K562 (cell line): ENCODE measurements around the gene USP9Y. TPM values are rescaled to one million over a fixed set of nuclear protein-coding genes. Genes with fewer than 3 reads are reported as not detected.

Experiments
- ATAC-seq: fragments of 200-7000 bp; cut with Tn5 transposase; 3 replicates; pipeline ENCODE4 v1.9.1; 2020; ENCODE audit warnings: moderate library complexity
- BruUV-seq: library from RNA; stranded (reverse); fragments of 400-500 nt; replicated peaks from 2 replicates; lab custom pipeline; 2021; lab: Mats Ljungman, UMichigan
- CTCF ChIA-PET: fragments of 300-600 bp; formaldehyde crosslinking; extraction: SDS; loops from one replicate; lab custom pipeline; 2021; ENCODE audit warnings: low intra/inter-chr PET ratio; lab: Yijun Ruan, JAX
- POLR2A ChIA-PET: fragments of 300-600, 350-650 bp; sonication (Branson Sonifier 250); formaldehyde crosslinking; extraction: SDS; loops from one replicate; lab custom pipeline; 2021; ENCODE audit warnings: antibody characterized with exemption, inconsistent platforms; lab: Yijun Ruan, JAX
- DNase-seq, 4 experiments: peaks; one replicate each; pipeline versions ENCODE4 v3.0.0 to v3.0.0-alpha.2; 2011 to 2018; ENCODE audit warnings: low spot score in 3 of 4, mixed read lengths in 3 of 4; ENCODE audit errors: extremely low read depth in 1 of 4
- FAIRE-seq: peaks from 2 replicates; lab custom pipeline; 2011; peaks lifted over from hg19 to GRCh38; lab: Jason Lieb, UNC
- H2AFZ ChIP-seq: 2 replicates; pipeline ENCODE4 v1.6.0; 2011; ENCODE audit warnings: low read depth, low read length, control low read depth, inconsistent platforms
- H3K27ac ChIP-seq: fragments of 200-600 bp; 3 replicates; pipeline ENCODE4 v1.8.0; 2011; ENCODE audit warnings: low read depth, mild to moderate bottlenecking, control low read depth, inconsistent platforms, low read length, moderate library complexity, mixed read lengths; ENCODE audit errors: extremely low read depth
- H3K27me3 ChIP-seq, 2 experiments: fragments of 300-600 bp in 1 of 2; 2 replicates in 1 of 2; 3 replicates in 1 of 2; pipeline versions ENCODE4 v1.6.0 to v1.8.0; 2011; ENCODE audit warnings: inconsistent platforms in 2 of 2, low read length in 2 of 2, mild to moderate bottlenecking in 1 of 2, mixed read lengths in 1 of 2, moderate library complexity in 1 of 2; ENCODE audit not compliant: control insufficient read depth in 2 of 2, insufficient read depth in 2 of 2
- H3K36me3 ChIP-seq: fragments of 300-600 bp; 3 replicates; pipeline ENCODE4 v1.8.0; 2011; ENCODE audit warnings: mild to moderate bottlenecking, low read length, inconsistent platforms; ENCODE audit not compliant: control insufficient read depth, insufficient read depth
- H3K4me1 ChIP-seq, 2 experiments: fragments of 200-600 bp in 1 of 2; replicated peaks in 1 of 2; 2 replicates in 1 of 2; 3 replicates in 1 of 2; pipeline versions ENCODE4 v1.5.1 to v1.8.0; 2011; ENCODE audit warnings: inconsistent platforms in 2 of 2, low read length in 2 of 2, mild to moderate bottlenecking in 1 of 2, mixed read lengths in 1 of 2, moderate library complexity in 1 of 2; ENCODE audit not compliant: control insufficient read depth in 2 of 2, insufficient read depth in 2 of 2
- H3K4me2 ChIP-seq: 2 replicates; pipeline ENCODE4 v1.6.1; 2011; ENCODE audit warnings: low read length, control low read depth, inconsistent platforms, mixed read lengths; ENCODE audit not compliant: insufficient read depth
- H3K4me3 ChIP-seq: fragments of 200-600 bp; sonication (generic), shearing (Covaris generic); 2 replicates; pipeline ENCODE4 v1.5.1; 2016; ENCODE audit warnings: control low read depth, inconsistent platforms
- H3K79me2 ChIP-seq: fragments of 200-600 bp; 3 replicates; pipeline ENCODE4 v1.8.0; 2011; ENCODE audit warnings: low read length, inconsistent platforms; ENCODE audit not compliant: control insufficient read depth, insufficient read depth
- H3K9ac ChIP-seq, 2 experiments: 2 replicates each; pipeline versions ENCODE4 v1.6.0 to v1.6.1; 2011; ENCODE audit warnings: low read depth in 2 of 2, low read length in 2 of 2, control low read depth in 1 of 2, inconsistent platforms in 1 of 2, mild to moderate bottlenecking in 1 of 2, mixed read lengths in 1 of 2; ENCODE audit not compliant: insufficient read depth in 1 of 2
- H3K9me1 ChIP-seq: one replicate; pipeline ENCODE4 v1.6.0; 2011; ENCODE audit warnings: inconsistent platforms, mild to moderate bottlenecking, low read length, moderate library complexity; ENCODE audit not compliant: control insufficient read depth, insufficient read depth
- H3K9me3 ChIP-seq: replicated peaks from 2 replicates; pipeline ENCODE4 v1.5.1; 2011; ENCODE audit warnings: low read depth, low read length, inconsistent platforms; ENCODE audit not compliant: control insufficient read depth, insufficient read depth
- H4K20me1 ChIP-seq: replicated peaks from 2 replicates; pipeline ENCODE4 v1.6.1; 2011; ENCODE audit warnings: low read length, inconsistent platforms, mixed read lengths; ENCODE audit not compliant: control insufficient read depth, insufficient read depth
- ASH1L ChIP-seq: fragments of 450-650 bp; IDR thresholded peaks from 2 replicates; pipeline ENCODE4 v1.6.1; 2018; ENCODE audit warnings: borderline replicate concordance, mild to moderate bottlenecking, low read depth; ENCODE audit not compliant: partially characterized antibody
- CHCHD3 ChIP-seq: fragments of 250-450 bp; sonication (Bioruptor Pico); IDR thresholded peaks from 2 replicates; pipeline ENCODE4 v2.1.2; 2022; ENCODE audit warnings: mild to moderate bottlenecking
- DMBX1 ChIP-seq: fragments of 250-450 bp; sonication (Bioruptor Pico); IDR thresholded peaks from 2 replicates; pipeline ENCODE4 v1.8.0; 2022; ENCODE audit warnings: inconsistent platforms, mild to moderate bottlenecking, moderate library complexity, borderline replicate concordance
- FOXJ3 ChIP-seq: sonication (generic); formaldehyde crosslinking; IDR thresholded peaks from 2 replicates; pipeline ENCODE4 v1.4.0; 2020; ENCODE audit warnings: mild to moderate bottlenecking, missing genetic modification reagents
- FOXO4 ChIP-seq: fragments of 450-650 bp; formaldehyde crosslinking; IDR thresholded peaks from 2 replicates; pipeline ENCODE4 v1.4.0; 2020; ENCODE audit warnings: mild to moderate bottlenecking, moderate library complexity
- HDGF ChIP-seq: fragments of 450-650 bp; IDR thresholded peaks from 2 replicates; pipeline ENCODE4 v1.6.1; 2016
- HMGXB4 ChIP-seq: sonication (generic); formaldehyde crosslinking; IDR thresholded peaks from 2 replicates; pipeline ENCODE4 v1.8.1; 2023; ENCODE audit warnings: mild to moderate bottlenecking, missing genetic modification reagents
- JUND ChIP-seq, 2 experiments: IDR thresholded peaks; 2 replicates in 1 of 2; 3 replicates in 1 of 2; pipeline ENCODE4 v1.6.1; 2011; ENCODE audit warnings: borderline replicate concordance in 2 of 2, low read depth in 2 of 2, low read length in 2 of 2, improper control_type of control experiment in 1 of 2, missing biosample characterization in 1 of 2, missing genetic modification characterization in 1 of 2, missing genetic modification reagents in 1 of 2
- MXD1 ChIP-seq: fragments of 250-450 bp; sonication (Bioruptor Pico); IDR thresholded peaks from 2 replicates; pipeline ENCODE4 v1.8.0; 2021; ENCODE audit warnings: borderline replicate concordance, mild to moderate bottlenecking, moderate library complexity; ENCODE audit not compliant: poor library complexity, severe bottlenecking
- NFRKB ChIP-seq: fragments of 450-650 bp; IDR thresholded peaks from 2 replicates; pipeline ENCODE4 v1.6.1; 2016; ENCODE audit warnings: low read depth
- THRB ChIP-seq: fragments of 450-650 bp; formaldehyde crosslinking; conservative IDR thresholded peaks from 2 replicates; pipeline ENCODE4 v1.4.0; 2022; ENCODE audit warnings: mild to moderate bottlenecking, missing genetic modification characterization
- ZBTB17 ChIP-seq: fragments of 450-650 bp; formaldehyde crosslinking; IDR thresholded peaks from 2 replicates; pipeline ENCODE4 v1.4.0; 2020; ENCODE audit warnings: mild to moderate bottlenecking
- ZKSCAN8 ChIP-seq: fragments of 200-800 bp; sonication (Bioruptor generic); IDR thresholded peaks from 2 replicates; pipeline ENCODE4 v1.6.1; 2016; ENCODE audit warnings: missing genetic modification characterization, missing compliant biosample characterization
- ZNF23 ChIP-seq: fragments of 250-450 bp; sonication (Bioruptor Pico); IDR thresholded peaks from 2 replicates; pipeline ENCODE4 v1.4.0; 2020; ENCODE audit warnings: mild to moderate bottlenecking
- ZNF512 ChIP-seq: IDR thresholded peaks from 2 replicates; pipeline ENCODE4 v1.6.1; 2016; ENCODE audit warnings: missing genetic modification characterization, missing compliant biosample characterization
- ZNF586 ChIP-seq: fragments of 450-650 bp; formaldehyde crosslinking; conservative IDR thresholded peaks from 2 replicates; pipeline ENCODE4 v1.4.0; 2020; ENCODE audit warnings: mild to moderate bottlenecking, moderate library complexity
- ZNF780A ChIP-seq: fragments of 250-450 bp; sonication (Bioruptor Pico); IDR thresholded peaks from 2 replicates; pipeline ENCODE4 v1.5.0; 2021; ENCODE audit warnings: mild to moderate bottlenecking
- WGBS: fragments of 100-300 bp; shearing (Covaris generic); methylation state at CpG from one replicate; pipeline ENCODE4 v1.1.6; 2016; ENCODE audit warnings: low coverage, mixed read lengths; ENCODE audit not compliant: insufficient coverage; ENCODE audit errors: missing lambda C conversion rate; 5-methylcytosine and 5-hydroxymethylcytosine counted together
- in situ Hi-C: fragments of 300-500 bp; cut with MboI; formaldehyde crosslinking; loops from 4 replicates; pipeline ENCODE4 v1.15.0; 2018; ENCODE audit warnings: inconsistent platforms, mixed read lengths
- intact Hi-C: fragments of 100-400 bp; cut with micrococcal nuclease; formaldehyde crosslinking; loops from 2 replicates; pipeline ENCODE4 v1.14.2; 2022
- polyA plus RNA-seq, 8 experiments: library from polyadenylated mRNA; depleted of rRNA in 4 of 8; stranded (reverse) in 5 of 8; unstranded in 3 of 8; fragments of >200 nt; fragmentation: Nextera tagmentation in 2 of 8; fragmentation: Illumina TruSeq in 1 of 8; extraction: Ambion mirVana in 2 of 8; extraction: Trizol in 1 of 8; gene quantifications; 2 replicates each; pipeline versions ENCODE4 v1.2.1 to v1.2.3, GENCODE V29; 2011 to 2014; ENCODE audit warnings: inconsistent platforms in 1 of 8, missing spikeins in 1 of 8
- total RNA-seq, 7 experiments: library from RNA; depleted of rRNA in 6 of 7; stranded (reverse); fragments of >200 nt in 6 of 7; fragmentation: Illumina TruSeq in 2 of 7; extraction: Trizol in 2 of 7; gene quantifications; 2 replicates each; pipeline versions ENCODE4 v1.2.1 to v1.2.3, GENCODE V29; 2011 to 2021; ENCODE audit warnings: low replicate concordance in 1 of 7

The USP9Y gene
- total and polyA plus RNA-seq, 9 of the 15 experiments (the other 6 are each of a cell fraction or from before 2014, with no cell fraction given), result 0.13 TPM; not detected in 8

DNA sequence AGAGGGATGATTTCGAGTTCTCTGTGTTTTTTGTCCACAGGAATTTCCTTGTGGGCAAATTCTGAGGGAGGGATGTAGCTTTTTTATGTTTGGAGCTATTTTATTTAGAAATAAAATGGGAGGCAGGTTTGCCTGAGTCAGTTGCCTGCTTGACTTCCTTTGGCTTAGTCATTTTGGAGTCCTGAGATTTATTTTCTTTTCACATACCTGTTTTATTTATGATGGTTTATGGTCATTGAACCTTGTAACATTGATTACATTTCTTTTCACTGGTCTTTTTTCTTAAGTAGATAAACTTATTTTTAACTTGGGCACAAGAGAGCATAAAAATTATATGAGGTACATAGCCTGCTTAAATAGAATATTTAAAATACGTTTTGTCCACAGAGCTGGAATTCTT is 12.7 kb upstream of the USP9Y start:
- ATAC-seq, result no peak
- ChIA-PET CTCF (no interaction called here), POLR2A (no interaction called here)
- intact Hi-C loops (no loop called here), in situ Hi-C loops (no loop called here)
- H2AFZ ChIP-seq, result no peak overlapping the region
- no peak overlapping the region for H3K4me3 ChIP-seq
- H3K4me1 ChIP-seq, result no peaks in the 10 kb centered on the region
- FAIRE-seq, result no peak
- no peaks in the 10 kb centered on the region for H3K9me1 ChIP-seq
- no peaks in the 10 kb centered on the region for H3K27me3 ChIP-seq
- BruUV-seq, result no TSS peak
- H3K9ac ChIP-seq, result no peak overlapping the region
- no peaks in the 10 kb centered on the region for H3K9me3 ChIP-seq
- no peak overlapping the region for H3K27ac ChIP-seq
- no peaks in the 10 kb centered on the region for H3K79me2 ChIP-seq
- no peaks in the 10 kb centered on the region for H3K36me3 ChIP-seq
- no peaks in the 10 kb centered on the region for H4K20me1 ChIP-seq
- H3K4me2 ChIP-seq, result no peak overlapping the region
- WGBS, result no CpG with 5 or more reads among the region's 2 CpGs
- DNase-seq, result no peak
- TF ChIP-seq HDGF, result no peak
- TF ChIP-seq FOXO4 (CRISPR knock-in tag), result no peak
- no peak for TF ChIP-seq ZNF23 (CRISPR knock-in tag)
- TF ChIP-seq ASH1L, result no peak
- TF ChIP-seq FOXJ3 (CRISPR knock-in tag), result no peak
- no peak for TF ChIP-seq ZKSCAN8 (CRISPR knock-in tag)
- no peak for TF ChIP-seq CHCHD3 (CRISPR knock-in tag)
- no peak for TF ChIP-seq NFRKB
- no peak for TF ChIP-seq DMBX1 (CRISPR knock-in tag)
- no peak for TF ChIP-seq ZNF512 (tag)
- no peak for TF ChIP-seq JUND (IDR thresholded peaks at IDR 0.05; ENCODE audit: borderline replicate concordance, low read depth, low read length)
- no peak for TF ChIP-seq JUND (tag; IDR thresholded peaks at IDR 0.05; ENCODE audit: borderline replicate concordance, low read depth, low read length)
- no peak for TF ChIP-seq MXD1
- TF ChIP-seq HMGXB4 (CRISPR knock-in tag), result no peak
- TF ChIP-seq ZBTB17, result no peak
- no peak for TF ChIP-seq ZNF586
- TF ChIP-seq THRB (CRISPR knock-in tag), result no peak
- no peak for TF ChIP-seq ZNF780A (CRISPR knock-in tag)
